GM21526 (cell line): Measurements from ENCODE around the gene RHOH.
"Not testable (repeated sequence)": the region's sequence is repeated elsewhere in the genome, so short reads cannot be mapped to it uniquely, and the experiment has no call there.

Source experiments
- ATAC-seq: cut with Tn5 transposase; IDR thresholded peaks from one replicate; pipeline ENCODE4 v1.9.1; 2021; ENCODE audit warnings: moderate library complexity; ENCODE audit not compliant: unreplicated experiment, low FRiP score

The RHOH gene, protein sequence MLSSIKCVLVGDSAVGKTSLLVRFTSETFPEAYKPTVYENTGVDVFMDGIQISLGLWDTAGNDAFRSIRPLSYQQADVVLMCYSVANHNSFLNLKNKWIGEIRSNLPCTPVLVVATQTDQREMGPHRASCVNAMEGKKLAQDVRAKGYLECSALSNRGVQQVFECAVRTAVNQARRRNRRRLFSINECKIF

DNA sequence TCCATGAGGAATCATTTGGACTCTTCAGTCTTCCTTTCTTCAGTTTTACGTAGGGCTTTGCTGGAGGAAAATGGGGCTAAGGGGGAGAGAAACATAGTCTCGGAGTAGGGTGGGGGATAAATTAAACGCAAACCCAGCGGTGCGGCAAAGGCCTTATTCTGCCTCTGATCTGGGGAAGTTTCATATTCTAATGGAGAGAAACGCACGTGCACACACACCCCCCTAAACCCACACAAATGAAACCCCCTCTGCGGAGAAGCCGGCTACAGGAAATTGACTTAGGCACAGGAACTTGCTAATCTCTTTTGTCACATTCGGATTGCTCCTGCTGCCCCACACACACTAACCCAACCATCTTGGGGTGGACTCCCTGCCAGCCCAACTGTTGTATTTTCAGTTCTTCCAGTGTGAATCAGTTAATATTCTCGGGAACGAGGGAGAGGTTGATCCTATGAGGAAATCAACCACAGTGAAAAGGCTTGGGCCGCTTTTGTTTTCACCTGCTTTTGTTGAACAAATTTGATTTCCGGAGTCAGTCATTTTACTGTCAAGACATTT is at the start of gene RHOH:
Gene RHOH, plus strand, starts transcription at position 308 of the 558 bp plus-strand sequence. CDS start 46,356 bp downstream, outside the sequence.
- no peak for ATAC-seq

DNA sequence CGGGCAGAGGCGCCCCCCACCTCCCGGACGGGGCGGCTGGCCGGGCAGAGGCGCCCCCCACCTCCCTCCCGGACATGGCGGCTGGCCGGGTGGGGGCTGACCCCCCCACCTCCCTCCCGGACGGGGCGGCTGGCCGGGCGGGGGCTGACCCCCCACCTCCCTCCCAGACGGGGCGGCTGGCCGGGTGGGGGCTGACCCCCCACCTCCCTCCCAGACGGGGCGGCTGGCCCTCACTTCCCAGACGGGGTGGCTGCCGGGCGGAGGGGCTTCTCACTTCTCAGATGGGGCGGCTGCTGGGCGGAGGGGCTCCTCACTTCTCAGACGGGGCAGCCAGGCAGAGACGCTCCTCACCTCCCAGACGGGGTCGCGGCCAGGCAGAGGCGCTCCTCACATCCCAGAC is 49.3 kb upstream of the RHOH start:
- not testable (repeated sequence) for ATAC-seq

DNA sequence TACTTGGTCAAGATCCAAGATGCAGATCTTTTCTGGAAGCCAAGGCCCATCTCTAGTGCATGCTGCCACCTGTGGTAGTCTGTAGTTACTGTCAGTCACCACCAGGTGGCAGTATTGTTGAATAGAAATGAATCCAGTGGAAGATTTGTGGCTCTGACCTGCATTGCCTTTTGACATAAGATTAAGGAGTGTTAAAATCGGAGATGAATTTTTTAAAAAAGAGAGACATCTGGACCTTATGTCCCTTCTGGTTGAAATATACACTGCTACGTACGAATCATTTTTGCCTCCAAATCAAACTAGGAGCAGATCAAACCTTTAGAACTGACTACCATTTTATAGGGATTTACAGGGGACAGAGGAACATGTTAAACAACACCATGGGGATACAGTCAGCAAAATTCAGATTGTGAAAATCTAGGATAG is 46.9 kb upstream of the RHOH start:
- no peak for ATAC-seq

DNA sequence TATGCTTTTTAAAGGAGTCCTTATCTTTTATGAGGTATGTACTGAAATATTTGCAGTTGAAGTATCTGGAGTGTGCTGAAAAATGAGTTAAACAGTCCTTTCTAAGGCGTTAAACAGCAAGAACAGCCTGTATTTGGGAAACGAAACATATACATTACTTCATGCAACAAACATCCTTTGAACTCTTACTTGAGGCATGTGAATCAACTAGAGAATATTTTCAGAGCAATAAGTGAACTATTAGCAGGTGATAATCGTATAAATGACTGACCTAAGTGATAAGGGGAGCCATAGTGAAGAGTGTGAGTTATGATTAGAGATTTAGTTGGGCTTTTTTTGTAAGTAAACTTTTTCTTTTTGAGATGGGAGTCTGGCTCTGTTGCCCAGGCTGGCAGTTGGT is 45.9 kb upstream of the RHOH start:
- ATAC-seq: no peak

DNA sequence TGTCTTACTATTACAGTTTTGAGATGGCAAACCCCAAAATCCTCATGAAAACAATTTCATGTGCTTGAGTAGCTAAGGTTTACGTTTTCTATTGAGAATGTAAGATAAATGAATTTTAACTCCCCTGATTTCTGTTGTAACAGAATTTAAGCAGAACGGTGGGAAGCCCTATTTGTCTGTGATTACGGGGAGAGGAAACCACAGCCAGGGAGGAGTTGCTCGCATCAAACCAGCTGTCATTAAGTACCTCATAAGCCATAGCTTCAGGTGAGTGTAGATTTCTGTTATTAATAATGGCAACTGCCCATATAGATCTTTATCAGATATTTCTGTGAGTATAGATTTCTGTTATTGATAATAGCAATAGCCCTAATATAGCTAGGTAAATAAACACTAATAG is 44.2 kb upstream of the RHOH start:
- no peak for ATAC-seq

DNA sequence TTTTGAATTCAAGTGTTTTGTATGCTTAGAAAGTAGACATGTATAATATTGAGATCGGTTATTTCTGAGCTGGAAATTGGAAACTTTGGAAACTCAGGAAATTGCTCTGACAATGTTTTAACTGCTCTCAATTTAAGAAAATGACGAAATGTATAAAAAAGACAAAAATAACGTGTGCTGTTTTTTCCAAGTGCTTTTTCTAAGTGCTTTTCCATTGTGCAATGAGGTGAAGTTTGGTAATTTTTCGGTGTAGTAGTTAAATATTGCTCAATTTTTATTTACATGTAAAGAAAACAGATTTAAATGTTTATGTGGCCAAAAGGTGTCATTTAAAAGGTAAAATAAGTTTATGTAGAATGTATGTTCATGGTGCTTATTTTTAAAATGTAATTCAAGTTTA is 39.4 kb upstream of the RHOH start:
- ATAC-seq: no peak

DNA sequence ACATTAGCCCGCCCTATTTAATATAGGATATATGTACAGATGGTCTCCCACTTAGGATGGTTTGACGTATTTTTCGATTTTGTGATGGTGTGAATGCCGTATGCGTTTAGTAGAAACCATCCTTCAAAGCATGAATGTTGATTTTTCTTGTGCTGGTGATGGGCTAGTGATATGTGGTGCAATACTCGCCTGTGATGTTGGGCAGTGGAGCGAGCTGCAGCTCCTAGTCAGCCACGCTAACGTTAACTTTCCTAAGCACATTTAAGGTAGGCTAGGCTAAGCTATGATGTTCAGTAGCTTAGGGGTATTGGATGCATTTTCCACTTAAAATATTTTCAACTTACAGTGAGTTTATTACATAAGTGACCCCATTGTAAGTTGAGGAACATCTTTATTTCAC is 36.6 kb upstream of the RHOH start:
- no peak for ATAC-seq

DNA sequence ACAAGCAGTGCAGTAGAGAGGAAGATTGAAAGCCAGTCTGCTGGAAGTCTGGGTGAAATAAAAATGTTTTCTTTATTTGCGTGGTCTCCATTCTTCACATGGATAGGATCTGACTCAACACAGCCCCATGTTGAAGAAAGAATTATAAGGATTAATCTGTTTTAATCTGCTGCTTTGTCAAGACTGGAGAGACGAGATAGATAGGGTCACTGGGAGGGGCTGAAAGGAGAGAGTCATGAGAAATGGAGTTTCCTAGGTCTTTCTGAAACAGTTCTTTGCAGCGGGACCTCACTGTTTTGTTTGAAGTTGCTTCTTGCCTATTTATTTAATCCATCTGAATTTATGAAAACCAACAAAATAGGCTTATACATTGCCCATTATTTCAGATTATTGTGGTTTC is 32.4 kb upstream of the RHOH start:
- ATAC-seq: no peak

DNA sequence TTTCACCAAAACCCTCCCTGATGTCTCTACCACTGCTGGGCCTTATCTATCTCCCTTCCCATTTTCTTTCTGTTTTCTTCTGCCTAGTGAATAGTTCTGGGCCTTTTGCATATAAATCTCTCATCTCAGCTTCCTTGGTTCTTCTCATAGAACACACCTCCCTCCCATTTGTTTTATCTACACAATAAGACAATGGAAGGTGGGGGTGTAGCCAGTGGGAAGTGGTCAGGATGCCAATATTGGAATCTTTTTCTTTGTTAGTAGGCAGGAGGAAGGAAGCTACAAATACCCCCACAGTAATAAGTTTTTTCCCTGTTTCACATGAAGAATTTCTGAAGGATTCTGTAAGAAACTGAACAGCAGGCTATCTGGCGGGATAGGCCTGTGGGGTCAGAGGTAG is 30.9 kb upstream of the RHOH start:
- ATAC-seq: no peak

DNA sequence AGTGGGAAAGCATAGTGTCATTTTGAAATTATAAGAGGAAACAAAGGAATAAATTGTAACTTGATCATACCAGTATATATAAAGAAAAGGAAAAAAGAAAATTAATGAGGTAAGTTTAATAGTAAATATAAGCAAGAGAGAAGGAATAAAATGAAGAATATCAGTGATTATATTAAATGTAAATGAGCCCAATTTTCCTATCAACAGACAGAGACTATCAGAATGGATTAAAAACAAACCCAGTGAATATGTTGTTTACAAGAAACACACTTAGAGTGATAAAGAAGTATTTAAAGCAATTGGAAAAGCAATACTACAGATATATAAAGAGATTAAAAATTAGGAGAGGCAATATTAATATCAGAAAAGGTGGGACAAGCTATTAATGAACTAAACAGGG is 28.8 kb upstream of the RHOH start:
- ATAC-seq: no peak

DNA sequence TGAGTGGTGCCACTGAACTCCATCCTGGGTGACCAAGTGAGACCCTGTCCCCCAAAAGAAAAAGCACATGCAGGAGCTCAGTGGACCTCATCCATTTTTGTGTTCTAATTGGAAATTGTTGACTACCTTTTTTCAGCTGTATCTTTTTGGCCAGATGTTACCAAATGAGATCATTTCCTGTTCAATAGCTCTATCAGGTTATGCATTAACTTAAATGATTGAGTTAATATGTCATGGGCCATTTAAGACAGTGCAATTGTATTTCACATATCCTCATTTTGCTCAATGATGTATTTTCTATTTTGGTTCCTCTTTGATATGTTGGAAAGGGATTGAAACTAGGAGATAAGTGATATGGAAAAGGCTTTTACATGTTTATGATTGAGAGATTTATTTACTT is 26.2 kb upstream of the RHOH start:
- no peak for ATAC-seq

DNA sequence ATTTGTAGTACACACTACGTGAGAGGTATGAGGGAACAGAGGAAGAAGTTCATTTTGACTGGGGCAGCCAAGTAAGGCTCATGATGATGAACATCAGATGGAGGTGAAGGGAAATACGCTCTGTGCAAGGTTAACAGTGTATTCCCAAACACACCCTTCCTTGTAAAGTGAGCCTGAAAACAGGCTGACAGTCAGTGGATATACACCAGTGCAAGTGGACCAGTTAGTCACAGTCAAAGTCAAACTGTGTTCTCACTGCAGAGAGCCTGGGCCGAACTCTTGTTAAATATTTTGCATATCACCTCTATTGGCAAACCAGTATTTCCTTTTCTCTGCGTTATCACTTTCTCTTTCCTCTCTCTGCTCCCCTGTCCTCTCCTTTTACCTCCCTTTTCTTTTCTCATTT is 23.4 kb upstream of the RHOH start:
- peak; percentile 70 for ATAC-seq

DNA sequence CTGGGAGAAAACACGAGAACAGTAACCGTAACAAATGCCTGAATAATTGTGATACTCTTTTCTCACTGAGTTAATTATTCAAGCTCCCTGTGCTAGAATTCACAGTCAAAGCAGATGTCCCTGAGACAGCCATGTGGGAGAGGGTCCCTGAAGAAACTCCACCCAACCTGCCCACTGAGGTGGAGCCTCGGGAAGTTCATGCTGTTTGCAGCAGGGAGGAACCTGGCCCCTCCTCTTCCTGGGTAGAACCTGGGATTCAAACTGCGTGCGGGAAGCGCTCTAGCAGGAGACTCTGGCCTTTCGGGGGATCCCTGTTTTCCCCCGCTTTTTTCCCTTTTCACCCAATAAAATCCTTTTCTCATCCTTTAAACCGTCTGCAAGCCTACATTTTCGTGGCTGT is 20.2 kb upstream of the RHOH start:
- no peak for ATAC-seq

DNA sequence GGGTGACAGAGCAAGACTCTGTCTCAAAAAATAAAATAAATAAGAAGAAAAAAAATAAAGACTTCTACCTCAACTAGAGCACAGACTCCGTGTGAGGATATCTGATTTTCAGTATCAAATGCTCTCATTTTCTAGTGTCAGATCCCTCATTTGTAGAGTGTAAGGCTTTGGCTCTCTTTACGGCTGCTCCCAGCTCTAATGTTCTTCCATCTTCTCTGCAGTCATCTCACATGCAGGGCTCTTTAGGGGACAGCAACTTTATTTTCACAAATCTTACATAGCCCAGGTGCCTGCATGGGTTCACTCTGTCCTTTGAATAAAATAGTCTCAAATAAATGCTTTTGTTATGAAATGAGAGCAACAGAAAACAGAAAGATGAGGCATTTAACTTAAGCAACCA is 19.2 kb upstream of the RHOH start:
- ATAC-seq: no peak

DNA sequence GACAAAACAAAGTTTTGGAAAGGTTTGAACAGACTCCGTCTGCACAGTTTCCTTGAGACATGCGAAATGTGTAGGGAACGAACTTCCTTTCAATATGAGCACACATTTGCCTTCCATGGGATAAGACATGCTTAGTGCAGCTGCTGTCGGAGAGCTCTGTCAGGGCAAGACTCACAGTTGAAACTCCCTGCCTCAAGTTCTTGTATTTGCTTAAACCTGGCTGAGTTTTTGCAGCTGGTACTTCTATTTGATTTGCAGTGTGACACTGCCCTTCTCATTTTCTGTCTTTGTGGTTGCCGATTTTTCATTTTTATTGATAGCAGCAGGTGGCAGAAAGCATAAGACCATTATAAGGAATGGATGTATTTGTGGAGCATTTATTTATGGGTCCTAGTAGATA is 18.2 kb upstream of the RHOH start:
- ATAC-seq: no peak

DNA sequence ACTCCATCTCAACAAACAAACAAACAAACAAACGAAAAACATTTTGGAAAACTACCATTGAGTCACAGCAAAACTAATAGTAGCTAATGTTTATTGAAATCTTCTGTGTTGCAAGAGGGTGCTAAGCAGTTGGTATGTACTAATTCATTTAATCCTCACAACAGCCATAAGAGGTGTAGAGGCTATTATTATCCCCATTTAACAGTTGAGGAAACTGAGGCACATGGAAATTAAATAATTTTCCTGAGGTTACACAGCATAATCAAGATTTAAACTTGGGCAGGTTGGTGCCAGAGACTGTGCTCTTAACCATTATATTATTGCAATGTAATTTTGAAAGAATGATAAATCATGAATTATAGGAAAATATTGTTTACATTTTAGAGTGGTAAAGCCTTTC is 17.5 kb upstream of the RHOH start:
- no peak for ATAC-seq

DNA sequence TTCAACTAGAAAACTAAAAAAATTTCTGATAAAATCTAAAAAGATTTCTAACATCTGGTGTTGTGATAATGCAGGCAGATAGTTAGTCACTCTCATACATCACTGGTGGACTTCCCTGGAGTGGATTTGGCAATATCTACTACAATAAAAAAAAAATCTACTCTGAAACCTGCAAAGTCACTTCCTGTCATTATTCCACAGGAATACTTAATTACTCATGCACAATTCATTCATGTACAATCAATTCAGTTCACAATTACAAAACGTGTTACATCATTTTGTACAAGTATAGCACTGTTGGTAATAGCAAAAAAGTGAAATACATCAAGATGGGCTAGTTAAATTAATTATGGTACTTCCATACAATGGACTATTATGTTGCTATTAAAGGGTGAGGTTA is 16.5 kb upstream of the RHOH start:
- no peak for ATAC-seq

DNA sequence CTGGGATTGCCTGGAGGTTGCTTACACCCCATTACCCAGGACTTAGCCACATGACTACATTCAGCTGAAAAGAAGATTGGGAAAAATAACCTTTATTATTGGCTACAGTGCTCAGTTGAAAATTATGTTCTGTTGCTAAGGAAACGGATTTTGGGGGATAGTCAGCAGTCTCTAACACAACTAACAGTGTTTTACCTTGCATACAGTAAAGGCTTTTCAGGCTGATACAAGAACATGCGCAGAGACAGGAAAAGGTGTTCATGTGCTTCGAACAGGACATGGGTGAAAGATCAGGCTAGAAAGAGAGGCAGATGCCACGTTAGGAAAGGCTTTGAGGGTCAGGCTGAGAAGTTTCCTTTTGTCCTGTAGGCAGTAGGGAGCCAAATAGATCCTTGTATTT is 14.8 kb upstream of the RHOH start:
- no peak for ATAC-seq

DNA sequence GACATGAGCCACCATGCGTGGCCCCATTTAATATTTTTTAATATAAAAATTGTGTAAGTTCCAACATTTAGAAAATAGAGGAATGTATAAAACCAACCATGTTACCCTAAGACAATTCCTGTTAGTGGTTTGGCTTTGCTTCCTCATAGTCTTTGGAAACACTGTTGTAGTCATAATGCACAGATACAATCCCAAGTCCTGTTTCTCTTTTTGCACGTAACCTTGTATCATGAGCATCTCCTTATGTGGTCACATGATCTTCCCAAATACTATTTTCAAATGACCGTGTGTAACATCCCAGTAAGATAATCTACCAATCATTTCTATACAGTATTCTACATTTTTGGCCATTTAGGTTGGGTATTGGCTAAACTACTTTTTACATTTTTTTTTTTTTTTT is 13.9 kb upstream of the RHOH start:
- ATAC-seq: no peak

DNA sequence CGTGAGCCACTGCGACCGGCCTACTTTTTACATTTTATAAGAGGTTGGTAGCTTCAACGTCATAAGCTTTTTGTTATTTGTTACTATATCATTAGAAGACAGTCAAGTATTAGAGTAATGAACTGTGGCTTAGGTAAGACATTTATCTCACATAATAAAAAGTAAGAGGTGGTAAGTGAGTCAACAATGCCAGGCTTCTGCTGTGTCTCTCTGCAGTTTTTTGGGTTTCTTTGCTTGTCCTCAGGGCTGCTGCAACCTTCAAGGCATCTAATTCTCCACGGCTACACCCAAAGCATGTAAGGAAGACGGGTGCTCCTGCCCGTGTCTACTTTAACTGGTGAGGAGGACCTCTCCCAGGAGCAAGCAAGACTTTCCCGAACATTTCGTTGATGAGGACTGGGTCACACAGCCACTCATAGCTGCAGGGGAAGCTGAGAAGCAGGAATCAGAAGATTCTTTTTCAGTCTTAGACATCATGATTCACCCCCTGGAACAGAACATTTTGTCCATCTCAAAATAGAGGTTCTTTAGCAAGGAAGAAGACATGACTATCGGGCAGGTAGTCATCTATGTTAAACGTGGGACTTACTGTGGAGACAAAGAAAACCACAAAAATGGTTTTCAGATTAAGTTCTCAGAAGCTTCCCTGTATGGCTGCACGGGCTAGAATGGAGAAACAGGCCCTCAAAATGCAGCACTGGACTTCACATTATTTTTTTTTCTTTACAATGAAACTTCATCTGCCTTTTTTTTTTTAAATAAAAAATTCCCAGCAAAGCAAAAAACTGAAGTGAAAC is 13.0 kb upstream of the RHOH start:
- ATAC-seq: no peak

DNA sequence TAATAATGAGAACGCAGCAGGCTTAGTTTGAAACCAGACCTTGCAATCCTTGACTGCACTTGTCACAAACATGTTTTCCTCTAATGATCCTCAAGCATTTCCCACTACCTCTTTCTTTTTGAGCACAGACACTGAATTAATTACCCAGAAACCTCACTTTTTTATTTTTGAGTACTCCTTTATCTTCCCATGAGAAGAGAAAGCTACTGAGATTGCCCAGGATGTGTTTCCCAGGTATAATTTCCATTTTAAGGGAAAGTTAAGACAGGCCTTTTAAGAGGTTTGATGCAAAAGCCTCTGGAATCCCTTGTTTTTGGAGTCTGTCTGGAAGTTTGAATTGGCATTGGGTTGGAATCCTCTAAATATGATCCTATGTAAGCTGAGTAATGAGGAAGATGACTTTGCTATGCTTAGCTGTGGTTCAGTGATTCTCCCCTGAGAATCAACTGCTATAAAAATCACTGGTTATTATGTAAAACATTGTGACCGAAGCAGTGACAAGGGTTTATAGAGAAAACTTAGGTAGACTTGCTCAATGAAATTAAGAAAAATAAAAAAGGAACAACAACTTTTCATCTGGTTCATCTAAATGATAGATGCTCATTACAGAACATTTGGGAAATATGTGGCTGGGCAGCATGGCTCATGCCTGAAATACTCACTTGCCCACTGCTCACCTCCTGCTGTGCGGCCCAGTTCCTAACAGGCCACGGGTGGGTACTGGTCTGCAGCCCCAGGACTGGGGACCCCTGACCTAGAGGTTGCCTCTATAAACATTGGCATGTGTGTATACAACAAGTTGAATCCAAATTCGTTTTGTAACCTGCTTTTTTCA is 10.8 kb upstream of the RHOH start:
- peak; percentile 48 for ATAC-seq
